PC-3 (cell line): Measurements from ENCODE around the gene BBLN. TPM values are rescaled to one million over a fixed set of nuclear protein-coding genes. Genes with fewer than 3 reads are reported as not detected.

Experiments used
- ATAC-seq: fragments of 200-7000 bp; cut with Tn5 transposase; 2 replicates; pipeline ENCODE4 v1.9.1; 2020; ENCODE audit warnings: mild to moderate bottlenecking, moderate library complexity
- BruUV-seq: library from RNA; stranded (reverse); fragments of 400-500 nt; replicated peaks from 2 replicates; lab custom pipeline; 2021; lab: Mats Ljungman, UMichigan
- CTCF ChIA-PET: fragments of 300-600 bp; sonication (Branson Sonifier 250); formaldehyde crosslinking; loops from one replicate; lab custom pipeline; 2022; ENCODE audit warnings: antibody characterized with exemption; lab: Charles Lee
- POLR2A ChIA-PET: fragments of 300-600 bp; sonication (Branson Sonifier 250); formaldehyde crosslinking; loops from one replicate; lab custom pipeline; 2022; ENCODE audit warnings: antibody characterized with exemption; ENCODE audit not compliant: unreplicated experiment; lab: Charles Lee
- DNase-seq: peaks from one replicate; pipeline ENCODE4 v3.0.0-alpha.2; 2015
- H2AFZ ChIP-seq: fragments of 300-600 bp; sonication (generic); 2 replicates; pipeline ENCODE4 v1.6.0; 2016; ENCODE audit warnings: antibody characterized with exemption, low read length
- H3F3A ChIP-seq: fragments of 300-600 bp; sonication (generic); one replicate; pipeline ENCODE4 v1.6.0; 2017; ENCODE audit warnings: antibody characterized with exemption, low read length, control low read depth, mild to moderate bottlenecking; ENCODE audit not compliant: unreplicated experiment
- H3K27ac ChIP-seq: fragments of 300-600 bp; sonication (generic); 2 replicates; pipeline ENCODE4 v1.5.1; 2016; ENCODE audit warnings: mild to moderate bottlenecking, low read length
- H3K27me3 ChIP-seq: fragments of 300-600 bp; sonication (generic); 2 replicates; pipeline ENCODE4 v1.6.1; 2016; ENCODE audit warnings: low read length, mixed read lengths
- H3K36me3 ChIP-seq: fragments of 300-600 bp; sonication (generic); 2 replicates; pipeline ENCODE4 v1.6.1; 2016; ENCODE audit warnings: low read depth, mixed run types, low read length, mixed read lengths
- H3K4me1 ChIP-seq: fragments of 300-600 bp; sonication (generic); 2 replicates; pipeline ENCODE4 v1.5.1; 2016; ENCODE audit warnings: low read length; ENCODE audit not compliant: insufficient read depth
- H3K4me2 ChIP-seq: fragments of 300-600 bp; sonication (generic); 2 replicates; pipeline ENCODE4 v1.6.0; 2016; ENCODE audit warnings: low read length
- H3K4me3 ChIP-seq: fragments of 300-600 bp; sonication (generic); 2 replicates; pipeline ENCODE4 v1.5.1; 2016; ENCODE audit warnings: mild to moderate bottlenecking, low read length, mixed read lengths
- H3K79me2 ChIP-seq: fragments of 300-600 bp; sonication (generic); 2 replicates; pipeline ENCODE4 v1.6.1; 2017; ENCODE audit warnings: low read length, mixed read lengths
- H3K9ac ChIP-seq: fragments of 300-600 bp; sonication (generic); 2 replicates; pipeline ENCODE4 v1.6.0; 2016; ENCODE audit warnings: mild to moderate bottlenecking, low read length
- H3K9me2 ChIP-seq: fragments of 300-600 bp; sonication (generic); replicated peaks from 2 replicates; pipeline ENCODE4 v1.6.1; 2016; ENCODE audit warnings: mixed run types, low read length, mixed read lengths
- H3K9me3 ChIP-seq: fragments of 300-600 bp; sonication (generic); 2 replicates; pipeline ENCODE4 v1.6.1; 2016; ENCODE audit warnings: low read length, mixed read lengths
- H4K20me1 ChIP-seq: fragments of 300-600 bp; sonication (generic); 2 replicates; pipeline ENCODE4 v1.6.1; 2016; ENCODE audit warnings: low read length, mixed read lengths
- CTCF ChIP-seq: fragments of 300-600 bp; sonication (generic); conservative IDR thresholded peaks from 2 replicates; pipeline ENCODE4 v1.5.1; 2017; ENCODE audit warnings: antibody characterized with exemption, low read depth, mild to moderate bottlenecking, low read length
- EZH2 ChIP-seq: fragments of 300-600 bp; sonication (generic); IDR thresholded peaks from one replicate; pipeline ENCODE4 v1.6.1; 2017; ENCODE audit warnings: antibody characterized with exemption, mild to moderate bottlenecking, low read length; ENCODE audit not compliant: unreplicated experiment
- EZH2phosphoT487 ChIP-seq: fragments of 300-600 bp; sonication (generic); IDR thresholded peaks from 2 replicates; pipeline ENCODE4 v1.6.1; 2018; ENCODE audit warnings: mild to moderate bottlenecking, antibody characterized with exemption, low read length, borderline replicate concordance
- intact Hi-C: fragments of 100-400 bp; cut with micrococcal nuclease; formaldehyde crosslinking; loops from 2 replicates; pipeline ENCODE4 v1.9.0; 2023
- total RNA-seq: library from RNA; depleted of rRNA; stranded (reverse); fragments of >200 nt; gene quantifications from 2 replicates; pipeline ENCODE4 v1.2.3, GENCODE V29; 2014

BBLN gene
- total RNA-seq, 1 experiment from 2014 or later: 158 TPM

- H3K9me2 ChIP-seq: no peaks in the 10 kb centered on the region
- no peak overlapping the region for H3K4me2 ChIP-seq
- no peaks in the 10 kb centered on the region for H3K27me3 ChIP-seq
- POLR2A ChIA-PET: no interaction called here
- H3K79me2 ChIP-seq: peaks cover 14% of the 10 kb centered on the region
- peaks cover 11% of the 10 kb centered on the region for H3K36me3 ChIP-seq
- no peaks in the 10 kb centered on the region for H3F3A ChIP-seq
- H3K4me1 ChIP-seq: peaks cover 7% of the 10 kb centered on the region
- no peak overlapping the region for H3K27ac ChIP-seq
- ATAC-seq: no peak
- no peaks in the 10 kb centered on the region for H3K9me3 ChIP-seq
- no peak overlapping the region for H3K4me3 ChIP-seq
- no peak overlapping the region for H2AFZ ChIP-seq
- no peak overlapping the region for H3K9ac ChIP-seq
- no peaks in the 10 kb centered on the region for H4K20me1 ChIP-seq
- TF ChIP-seq CTCF (no peak), EZH2 (no peak), EZH2phosphoT487 (no peak)
- intact Hi-C loops: no loop called here
- CTCF ChIA-PET: no interaction called here
- no TSS peak for BruUV-seq
- DNase-seq: no peak
Measured at GRCh38 chr9:128120741-128121465, 39.2 kb upstream of the BBLN start.

GRCh38 chr9:128121466-128121810 lies 38.6 kb upstream of the BBLN start:
- no peak overlapping the region for H3K4me3 ChIP-seq
- POLR2A ChIA-PET: no interaction called here
- H3K9me2 ChIP-seq: no peaks in the 10 kb centered on the region
- H4K20me1 ChIP-seq: no peaks in the 10 kb centered on the region
- no peaks in the 10 kb centered on the region for H3K9me3 ChIP-seq
- H3K9ac ChIP-seq: no peak overlapping the region
- peaks cover 11% of the 10 kb centered on the region for H3K4me1 ChIP-seq
- no peak overlapping the region for H3K4me2 ChIP-seq
- intact Hi-C loops: no loop called here
- H3K79me2 ChIP-seq: peaks cover 19% of the 10 kb centered on the region
- no peaks in the 10 kb centered on the region for H3F3A ChIP-seq
- BruUV-seq: no TSS peak
- CTCF ChIA-PET: no interaction called here
- no peak for ATAC-seq
- no peak for DNase-seq
- no peaks in the 10 kb centered on the region for H3K27me3 ChIP-seq
- TF ChIP-seq CTCF: no peak
- TF ChIP-seq EZH2: no peak
- no peak for TF ChIP-seq EZH2phosphoT487
- H2AFZ ChIP-seq: no peak overlapping the region
- H3K36me3 ChIP-seq: peaks cover 11% of the 10 kb centered on the region
- no peak overlapping the region for H3K27ac ChIP-seq

DNA sequence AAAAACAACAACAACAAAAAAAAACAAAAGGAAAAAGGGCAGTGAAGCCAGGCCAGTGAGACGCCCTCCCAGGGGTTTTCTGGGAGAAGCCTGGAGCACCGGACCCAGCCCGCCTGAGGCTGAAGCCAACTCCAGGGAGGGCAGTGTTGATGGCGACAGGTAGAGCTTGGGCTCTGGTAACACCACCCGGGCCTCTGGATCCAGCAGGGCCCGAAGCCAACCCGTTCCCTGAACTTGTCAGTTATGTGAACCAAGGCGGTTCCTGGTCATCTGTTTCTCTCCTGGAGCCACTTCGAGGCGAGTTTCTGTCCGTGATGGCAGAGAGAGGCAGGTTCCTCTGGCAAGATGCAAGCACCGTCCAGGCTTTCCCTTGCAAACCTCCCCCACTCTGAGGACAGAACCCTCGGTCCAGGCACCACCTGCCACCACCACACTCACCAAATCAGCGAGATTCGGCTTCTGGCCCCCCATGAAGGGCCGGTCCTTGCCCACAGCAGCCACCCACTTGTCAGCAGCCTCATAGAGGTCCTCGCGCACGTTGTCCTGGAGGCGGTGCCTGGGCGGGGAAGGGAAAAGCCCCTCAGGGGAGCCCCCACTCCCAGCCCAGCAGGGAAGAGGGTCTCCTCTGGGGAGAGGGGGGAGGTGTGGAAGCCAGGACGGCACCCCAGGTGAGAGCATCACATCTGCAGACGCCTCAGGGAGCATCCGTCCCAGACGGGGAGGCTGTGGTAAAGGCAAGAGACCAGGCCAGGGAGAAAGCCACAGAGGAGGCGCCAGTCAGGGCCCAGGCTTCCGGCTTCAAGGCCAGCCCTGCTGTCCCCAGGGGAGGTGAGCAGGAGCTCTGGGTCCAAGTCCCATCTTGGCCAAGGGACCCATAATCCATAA lies 37.9 kb upstream of the BBLN start:
- Histone ChIP-seq H4K20me1 (no peaks in the 10 kb centered on the region), H3K4me3 (no peak overlapping the region), H2AFZ (no peak overlapping the region), H3K36me3 (peaks cover 11% of the 10 kb centered on the region), H3K4me1 (peaks cover 11% of the 10 kb centered on the region), H3K9me3 (no peaks in the 10 kb centered on the region), H3K27me3 (no peaks in the 10 kb centered on the region), H3K9me2 (no peaks in the 10 kb centered on the region), H3K27ac (no peak overlapping the region), H3F3A (no peaks in the 10 kb centered on the region), H3K4me2 (no peak overlapping the region), H3K9ac (no peak overlapping the region), H3K79me2 (peaks cover 26% of the 10 kb centered on the region)
- ATAC-seq: no peak
- no TSS peak for BruUV-seq
- TF ChIP-seq EZH2phosphoT487: no peak
- no peak for TF ChIP-seq CTCF
- TF ChIP-seq EZH2: no peak
- DNase-seq: no peak
- ChIA-PET CTCF (no interaction called here), POLR2A (no interaction called here)
- intact Hi-C loops: no loop called here
